IMR-90 (cell line): ENCODE data around the gene ABHD17B. TPM values are rescaled to one million over a fixed set of nuclear protein-coding genes. Genes with fewer than 3 reads are reported as not detected.

Experiments
- ATAC-seq: fragments of 200-7000 bp; cut with Tn5 transposase; 2 replicates; pipeline ENCODE4 v1.9.1; 2020; ENCODE audit warnings: low read depth, mild to moderate bottlenecking, moderate library complexity
- BruUV-seq: library from RNA; stranded (reverse); fragments of 400-500 nt; replicated peaks from 2 replicates; lab custom pipeline; 2021; lab: Mats Ljungman, UMichigan
- CTCF ChIA-PET: fragments of 300-600 bp; formaldehyde crosslinking; extraction: SDS; loops from one replicate; lab custom pipeline; 2021; ENCODE audit warnings: antibody characterized with exemption; lab: Yijun Ruan, JAX
- POLR2A ChIA-PET: fragments of 300-600 bp; sonication (Branson Sonifier 250); formaldehyde crosslinking; loops from one replicate; lab custom pipeline; 2022; ENCODE audit warnings: antibody characterized with exemption; ENCODE audit not compliant: unreplicated experiment; lab: Charles Lee
- DNase-seq: peaks from one replicate; pipeline ENCODE4 v3.0.0; 2013
- H2AFZ ChIP-seq: replicated peaks from 2 replicates; pipeline ENCODE3; 2013; ENCODE audit warnings: low read length, mild to moderate bottlenecking; ENCODE audit not compliant: poor library complexity
- H2AK5ac ChIP-seq: 2 replicates; pipeline ENCODE4 v1.6.1; 2013; ENCODE audit warnings: low read depth, low read length, inconsistent platforms
- H2AK9ac ChIP-seq: replicated peaks from 2 replicates; pipeline ENCODE3; 2013; ENCODE audit warnings: mild to moderate bottlenecking, low read depth, low read length, moderate library complexity; ENCODE audit not compliant: poor library complexity
- H2BK120ac ChIP-seq: 2 replicates; pipeline ENCODE4 v1.6.1; 2013; ENCODE audit warnings: low read depth, low read length, inconsistent platforms
- H2BK15ac ChIP-seq: 3 replicates; pipeline ENCODE4 v1.6.1; 2013; ENCODE audit warnings: low read depth, low read length, inconsistent platforms
- H2BK20ac ChIP-seq: 2 replicates; pipeline ENCODE4 v1.6.1; 2013; ENCODE audit warnings: low read depth, mild to moderate bottlenecking, inconsistent platforms, low read length, moderate library complexity
- H2BK5ac ChIP-seq: 2 replicates; pipeline ENCODE4 v1.6.1; 2013; ENCODE audit warnings: mild to moderate bottlenecking, low read depth, low read length, inconsistent platforms; ENCODE audit not compliant: poor library complexity, severe bottlenecking
- H3K14ac ChIP-seq: replicated peaks from 2 replicates; pipeline ENCODE4 v1.6.1; 2013; ENCODE audit warnings: low read depth, low read length, inconsistent platforms
- H3K18ac ChIP-seq: 2 replicates; pipeline ENCODE4 v1.6.1; 2013; ENCODE audit warnings: low read depth, low read length, control low read depth
- H3K23ac ChIP-seq: 2 replicates; pipeline ENCODE4 v1.6.1; 2013; ENCODE audit warnings: low read depth, low read length, inconsistent platforms
- H3K27ac ChIP-seq: 2 replicates; pipeline ENCODE4 v1.5.1; 2013; ENCODE audit warnings: mild to moderate bottlenecking, control low read depth, low read length; ENCODE audit not compliant: insufficient read depth
- H3K27me3 ChIP-seq: 2 replicates; pipeline ENCODE4 v1.6.1; 2013; ENCODE audit warnings: low read length; ENCODE audit not compliant: control insufficient read depth, insufficient read depth
- H3K36me3 ChIP-seq: 2 replicates; pipeline ENCODE4 v1.6.1; 2013; ENCODE audit warnings: low read length, mixed read lengths; ENCODE audit not compliant: control insufficient read depth, insufficient read depth
- H3K4ac ChIP-seq: 2 replicates; pipeline ENCODE4 v1.6.1; 2013; ENCODE audit warnings: low read depth, low read length, inconsistent platforms
- H3K4me1 ChIP-seq: 2 replicates; pipeline ENCODE4 v1.6.1; 2013; ENCODE audit warnings: low read length, mixed read lengths; ENCODE audit not compliant: control insufficient read depth, insufficient read depth
- H3K4me2 ChIP-seq: 2 replicates; pipeline ENCODE4 v1.6.1; 2013; ENCODE audit warnings: low read depth, mild to moderate bottlenecking, control low read depth, low read length, moderate library complexity
- H3K4me3 ChIP-seq: 2 replicates; pipeline ENCODE4 v1.5.1; 2013; ENCODE audit warnings: low read depth, mild to moderate bottlenecking, control low read depth, low read length, moderate library complexity; ENCODE audit not compliant: insufficient read depth
- H3K56ac ChIP-seq: 2 replicates; pipeline ENCODE4 v1.6.1; 2013; ENCODE audit warnings: low read length, inconsistent platforms; ENCODE audit not compliant: insufficient read depth; ENCODE audit errors: extremely low read depth
- H3K79me1 ChIP-seq, 2 experiments: 2 replicates each; pipeline ENCODE4 v1.6.1; 2013; ENCODE audit warnings: low read length in 2 of 2, inconsistent platforms in 1 of 2, low read depth in 1 of 2
- H3K9ac ChIP-seq: 2 replicates; pipeline ENCODE4 v1.6.1; 2013; ENCODE audit warnings: low read depth, low read length, control low read depth
- H3K9me1 ChIP-seq: 2 replicates; pipeline ENCODE4 v1.6.1; 2013; ENCODE audit warnings: low read length, inconsistent platforms; ENCODE audit not compliant: insufficient read depth
- H3K9me3 ChIP-seq: 2 replicates; pipeline ENCODE4 v1.6.1; 2013; ENCODE audit warnings: low read length; ENCODE audit not compliant: control insufficient read depth, insufficient read depth
- H4K20me1 ChIP-seq: 2 replicates; pipeline ENCODE4 v1.6.1; 2013; ENCODE audit warnings: low read length, inconsistent platforms; ENCODE audit not compliant: insufficient read depth
- H4K5ac ChIP-seq: 2 replicates; pipeline ENCODE4 v1.6.1; 2013; ENCODE audit warnings: mild to moderate bottlenecking, low read depth, low read length, control low read depth
- H4K8ac ChIP-seq, 2 experiments: 2 replicates each; pipeline ENCODE4 v1.6.1; 2013; ENCODE audit warnings: low read depth in 2 of 2, low read length in 2 of 2, control low read depth in 1 of 2, inconsistent platforms in 1 of 2
- H4K91ac ChIP-seq: 2 replicates; pipeline ENCODE4 v1.6.1; 2013; ENCODE audit warnings: low read depth, low read length, inconsistent platforms; ENCODE audit not compliant: insufficient read depth
- CHD1 ChIP-seq: IDR thresholded peaks from 2 replicates; pipeline ENCODE4 v1.6.1; 2012; ENCODE audit warnings: low read depth, low read length, improper control_type of control experiment
- CTCF ChIP-seq: conservative IDR thresholded peaks from 2 replicates; pipeline ENCODE4 v1.5.1; 2012; ENCODE audit warnings: mild to moderate bottlenecking, low read depth, low read length, improper control_type of control experiment
- MAFK ChIP-seq: IDR thresholded peaks from 2 replicates; pipeline ENCODE4 v1.6.1; 2012; ENCODE audit warnings: low read depth, low read length, improper control_type of control experiment
- MAZ ChIP-seq: IDR thresholded peaks from 2 replicates; pipeline ENCODE4 v1.6.1; 2012; ENCODE audit warnings: low read depth, mild to moderate bottlenecking, low read length, improper control_type of control experiment, moderate library complexity, borderline replicate concordance
- MXI1 ChIP-seq: IDR thresholded peaks from 2 replicates; pipeline ENCODE4 v1.6.1; 2012; ENCODE audit warnings: low read depth, mild to moderate bottlenecking, low read length, moderate library complexity, borderline replicate concordance
- POLR2A ChIP-seq: IDR thresholded peaks from 2 replicates; pipeline ENCODE4 v1.6.1; 2012; ENCODE audit warnings: mild to moderate bottlenecking, low read depth, low read length
- RAD21 ChIP-seq: IDR thresholded peaks from 2 replicates; pipeline ENCODE4 v1.6.1; 2012; ENCODE audit warnings: low read length, improper control_type of control experiment
- RCOR1 ChIP-seq: IDR thresholded peaks from 2 replicates; pipeline ENCODE4 v1.6.1; 2012; ENCODE audit warnings: mild to moderate bottlenecking, low read length, improper control_type of control experiment; ENCODE audit not compliant: insufficient replicate concordance
- RFX5 ChIP-seq: IDR thresholded peaks from 2 replicates; pipeline ENCODE4 v1.8.0; 2012; ENCODE audit warnings: low read depth, mild to moderate bottlenecking, low read length, moderate library complexity
- SMC3 ChIP-seq: fragments of 150-350 bp; IDR thresholded peaks from 2 replicates; pipeline ENCODE4 v1.6.1; 2016; ENCODE audit warnings: low read depth, mild to moderate bottlenecking, antibody characterized with exemption, low read length, moderate library complexity
- WGBS, 2 experiments: methylation state at CpG; one replicate each; pipeline versions ENCODE4 v1.1.5 to v1.1.7; 2013; ENCODE audit warnings: missing lambda C conversion rate in 2 of 2; ENCODE audit not compliant: insufficient read length in 1 of 2; ENCODE audit errors: extremely low coverage in 2 of 2; 5-methylcytosine and 5-hydroxymethylcytosine counted together
- dilution Hi-C: fragments of 300-500 bp; cut with HindIII; formaldehyde crosslinking; loops from one replicate; pipeline ENCODE4 v1.14.3; 2018; ENCODE audit warnings: low sequenced_read_pairs; ENCODE audit not compliant: unreplicated experiment
- in situ Hi-C: fragments of 300-500 bp; cut with MboI; formaldehyde crosslinking; loops from 3 replicates; pipeline ENCODE4 v1.14.3; 2019; ENCODE audit warnings: low sequenced_read_pairs, inconsistent platforms, mixed read lengths
- intact Hi-C: fragments of 100-400 bp; cut with micrococcal nuclease; formaldehyde crosslinking; loops from 2 replicates; pipeline ENCODE4 v1.10.0; 2022
- polyA plus RNA-seq, 3 experiments: library from polyadenylated mRNA; depleted of rRNA; stranded (reverse); fragments of >200 nt; gene quantifications; 2 replicates each; pipeline ENCODE4 v1.2.3, GENCODE V29; 2012; ENCODE audit warnings: low replicate concordance in 1 of 3
- total RNA-seq: library from RNA; depleted of rRNA; stranded (reverse); fragments of >200 nt; gene quantifications from 2 replicates; pipeline ENCODE4 v1.2.3, GENCODE V29; 2012

ABHD17B gene
- total and polyA plus RNA-seq, 2 of the 4 experiments (the other 2 are of a cell fraction) = 7.5 to 16.8 TPM

DNA sequence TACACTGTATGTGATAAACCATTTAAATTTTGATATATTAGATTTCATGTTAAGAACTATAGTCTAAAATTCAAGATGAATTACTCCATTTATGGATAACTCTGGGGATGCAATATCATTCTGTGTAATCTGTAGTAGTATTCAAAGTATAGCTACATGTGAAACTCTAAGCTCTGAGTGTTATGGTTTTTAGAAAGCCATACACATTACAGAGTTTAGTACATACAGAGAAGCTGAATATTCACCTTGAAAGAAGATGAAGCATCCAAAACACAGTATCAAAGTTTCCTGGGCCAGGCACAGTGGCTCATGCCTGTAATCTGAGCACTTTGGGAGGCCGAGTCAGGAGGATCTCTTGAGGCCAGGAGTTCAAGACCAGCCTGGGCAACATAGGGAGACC, 25.0 kb downstream of the ABHD17B start:
- in situ Hi-C loops = no loop called here
- Histone ChIP-seq H3K27me3 (no peaks in the 10 kb centered on the region), H3K36me3 (no peaks in the 10 kb centered on the region), H2AFZ (no peak overlapping the region), H4K91ac (no peak overlapping the region), H2BK120ac (no peak overlapping the region), H2BK20ac (no peak overlapping the region), H3K27ac (no peak overlapping the region), H4K20me1 (peaks cover 4% of the 10 kb centered on the region), H2AK5ac (no peak overlapping the region), H3K56ac (no peak overlapping the region), H3K14ac (no peak overlapping the region), H3K79me1 (peaks cover 10 to 15% of the 10 kb centered on the region in 2 experiments; a peak in 2 of 4 replicates), H2AK9ac (no peak overlapping the region), H2BK15ac (no peak overlapping the region), H2BK5ac (no peak overlapping the region), H3K4me3 (no peak overlapping the region), H3K9ac (no peak overlapping the region), H3K23ac (no peak overlapping the region), H4K5ac (no peak overlapping the region), H3K4me2 (no peak overlapping the region), H3K4ac (no peak overlapping the region), H4K8ac (no peak overlapping the region), H3K9me1 (no peaks in the 10 kb centered on the region; the same call in 1 of the 2 replicates), H3K9me3 (peaks cover 3% of the 10 kb centered on the region), H3K4me1 (0 out of 2 replicates have a peak, but pooled peaks cover 1% of the 10 kb centered on the region), H3K18ac (no peak overlapping the region)
- TF ChIP-seq RFX5 (no peak), RAD21 (no peak), CHD1 (no peak), SMC3 (no peak), POLR2A (no peak), MAZ (no peak), CTCF (no peak), MAFK (no peak), RCOR1 (no peak), MXI1 (no peak)
- dilution Hi-C loops = no loop called here
- ATAC-seq = no peak
- ChIA-PET POLR2A (no interaction called here), CTCF (interaction anchor here (0.6 kb wide), 1 partner anchor 10 kb away, joined by 3 read pairs; no protein-coding TSS in a partner anchor)
- BruUV-seq = no TSS peak
- no CpG with 5 or more reads among the region's 1 CpG for WGBS, 2 experiments
- intact Hi-C loops = no loop called here
- no peak for DNase-seq
